DMS79 (cell line): Measurements from ENCODE around the gene GPR152.

ENCODE experiments used
- DNase-seq: peaks from one replicate; lab custom pipeline; 2025; lab: John Stamatoyannopoulos, UW

Gene GPR152

GRCh38 chr11:67452141-67452952 lies at the start of gene GPR152:
TSS of gene GPR152 (minus strand) at chr11:67452729. CDS start at chr11:67452724, 5 bp downstream.
- no peak for DNase-seq

DNA sequence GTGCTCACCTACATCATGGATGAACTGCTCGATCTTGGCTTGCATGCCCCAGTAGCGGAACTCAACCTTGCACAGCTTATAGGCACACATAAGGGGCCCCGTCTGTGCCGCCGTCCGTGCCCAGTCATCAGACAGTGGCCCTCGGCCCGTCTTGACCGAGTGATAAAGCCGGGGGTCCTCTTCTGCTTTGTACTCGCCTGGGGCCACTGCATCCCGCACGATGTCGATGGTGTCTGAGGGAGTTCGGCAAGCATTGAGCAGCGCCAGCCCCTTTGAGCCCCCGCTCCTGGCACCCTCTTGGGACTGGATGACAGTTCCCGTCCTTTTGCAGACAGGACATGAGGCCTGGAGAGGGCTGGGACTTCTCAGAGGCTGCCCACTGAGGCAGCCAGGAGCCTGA lies 49.3 kb upstream of the GPR152 start:
- no peak for DNase-seq

DNA sequence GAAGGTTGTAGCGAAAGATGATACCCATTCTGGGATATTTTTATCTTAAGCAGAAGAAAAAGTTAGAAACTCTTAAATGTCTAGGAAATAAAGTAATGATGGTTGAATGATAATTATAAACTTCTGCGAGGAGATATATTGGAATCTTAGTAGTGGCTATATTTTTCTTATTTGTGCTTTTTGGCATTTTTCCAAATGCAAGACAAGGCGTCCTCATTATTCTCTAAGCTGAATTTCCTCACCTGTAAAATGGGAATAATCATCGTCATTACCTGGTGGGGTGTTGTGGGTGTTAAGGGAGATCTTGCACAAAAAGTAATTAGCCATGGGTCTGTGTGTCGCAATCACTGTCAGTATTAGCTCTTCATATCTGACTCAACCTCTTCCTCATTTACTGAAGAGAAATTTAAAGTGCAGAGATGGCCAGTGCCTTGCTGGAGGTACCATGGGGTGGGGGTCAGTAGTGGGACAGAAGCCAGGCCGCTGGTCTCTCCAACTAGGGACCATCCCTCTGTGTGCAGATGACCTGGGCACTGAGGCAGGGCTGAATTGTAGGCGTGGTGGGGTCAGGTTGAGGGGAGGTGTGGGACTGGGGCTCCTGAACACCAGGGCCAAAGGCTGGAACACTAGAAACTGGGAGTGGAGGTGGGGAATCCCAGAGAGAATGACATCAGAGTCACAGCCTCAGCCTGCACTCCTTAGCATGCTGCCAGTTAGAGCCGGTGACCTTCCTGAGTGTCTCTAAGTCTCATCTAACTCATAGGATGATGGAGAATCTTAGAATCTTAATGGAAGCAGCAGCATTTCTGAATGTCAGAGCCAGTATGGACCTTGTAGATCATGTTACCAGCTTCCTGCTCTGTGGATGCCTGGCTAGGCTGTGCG lies 48.5 kb upstream of the GPR152 start:
- no peak for DNase-seq

- DNase-seq = no peak
These were observed 47.9 kb upstream of the GPR152 start for GRCh38 chr11:67500484-67500821.

GRCh38 chr11:67499808-67500483 lies 47.4 kb upstream of the GPR152 start:
- no peak for DNase-seq

- DNase-seq = no peak
These were observed 46.0 kb upstream of the GPR152 start for GRCh38 chr11:67498544-67498972.

DNA sequence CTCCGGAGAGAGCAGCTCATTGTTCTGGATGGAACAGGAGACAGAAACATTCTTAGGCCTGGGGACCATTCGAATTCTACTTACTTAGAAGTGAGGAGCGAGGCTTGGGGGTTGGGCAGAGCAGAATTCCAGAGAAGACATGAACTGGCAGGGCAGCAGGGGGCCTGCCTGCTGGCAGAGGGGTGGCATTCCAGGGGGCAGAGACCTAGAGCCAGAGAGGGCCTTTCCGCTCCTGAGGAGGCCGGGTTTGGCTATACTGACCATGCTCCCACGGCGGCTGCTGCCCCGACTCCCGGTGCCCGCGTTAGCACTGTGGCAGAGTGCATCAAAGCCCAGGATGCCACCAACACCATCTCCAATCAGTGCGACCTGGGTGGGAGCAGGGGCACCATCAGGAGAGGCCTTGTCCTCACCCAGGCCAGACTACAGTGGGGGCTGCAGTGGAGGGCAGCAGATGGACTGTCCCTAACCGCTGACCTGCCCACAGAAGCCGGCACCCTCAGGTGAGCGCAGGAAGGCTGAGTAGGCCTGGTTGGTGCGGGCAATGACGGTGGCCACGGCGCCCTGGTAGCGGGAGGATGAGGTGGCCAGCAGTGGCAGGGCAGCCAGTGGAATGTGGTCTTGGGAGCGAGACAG lies 45.2 kb upstream of the GPR152 start:
- no peak for DNase-seq

- no peak for DNase-seq
These were observed 43.6 kb upstream of the GPR152 start for GRCh38 chr11:67496113-67496512.

GRCh38 chr11:67495234-67496005 lies 42.9 kb upstream of the GPR152 start:
- DNase-seq = no peak

GRCh38 chr11:67494371-67495233 lies 42.1 kb upstream of the GPR152 start:
- DNase-seq = no peak

DNA sequence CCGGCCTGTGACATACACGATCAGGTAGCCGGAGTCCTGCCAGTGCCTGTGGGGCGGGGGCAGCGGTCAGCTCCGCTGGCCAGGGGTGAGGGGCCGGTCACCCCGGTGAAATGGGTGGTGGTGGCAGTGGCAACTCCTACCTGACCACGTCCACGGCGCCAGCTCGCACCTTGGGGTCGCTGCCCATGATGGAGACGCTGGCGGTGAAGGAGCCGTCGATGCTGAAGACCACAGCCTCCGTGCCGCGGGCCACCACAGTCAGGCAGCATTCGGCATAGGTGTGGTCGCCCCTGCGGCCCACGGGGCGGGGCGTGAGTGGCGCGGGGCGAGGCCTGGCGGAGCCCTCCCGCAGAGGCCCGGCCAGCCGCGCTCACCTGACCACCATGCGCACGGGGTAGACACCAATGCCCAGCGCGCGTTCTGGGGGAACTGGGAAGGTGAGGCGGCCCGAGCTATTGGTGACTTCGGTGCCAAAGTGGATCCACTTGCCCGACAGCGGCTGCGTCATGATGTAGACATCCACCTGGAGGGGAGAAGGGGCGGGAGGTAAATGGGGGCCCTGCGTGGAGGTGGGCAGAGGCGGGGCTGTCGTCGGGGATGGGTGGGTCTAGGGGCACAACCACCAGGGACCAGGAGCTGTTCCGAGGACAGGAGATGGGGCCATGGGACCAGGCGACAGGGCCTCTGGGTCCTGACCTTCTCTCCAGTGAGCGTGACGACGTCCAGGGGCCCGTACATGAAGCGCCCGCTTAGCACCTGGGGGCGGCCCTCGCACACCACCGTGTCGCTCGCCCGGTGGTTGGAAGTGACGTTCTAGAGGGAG lies 41.2 kb upstream of the GPR152 start:
- DNase-seq = no peak

DNA sequence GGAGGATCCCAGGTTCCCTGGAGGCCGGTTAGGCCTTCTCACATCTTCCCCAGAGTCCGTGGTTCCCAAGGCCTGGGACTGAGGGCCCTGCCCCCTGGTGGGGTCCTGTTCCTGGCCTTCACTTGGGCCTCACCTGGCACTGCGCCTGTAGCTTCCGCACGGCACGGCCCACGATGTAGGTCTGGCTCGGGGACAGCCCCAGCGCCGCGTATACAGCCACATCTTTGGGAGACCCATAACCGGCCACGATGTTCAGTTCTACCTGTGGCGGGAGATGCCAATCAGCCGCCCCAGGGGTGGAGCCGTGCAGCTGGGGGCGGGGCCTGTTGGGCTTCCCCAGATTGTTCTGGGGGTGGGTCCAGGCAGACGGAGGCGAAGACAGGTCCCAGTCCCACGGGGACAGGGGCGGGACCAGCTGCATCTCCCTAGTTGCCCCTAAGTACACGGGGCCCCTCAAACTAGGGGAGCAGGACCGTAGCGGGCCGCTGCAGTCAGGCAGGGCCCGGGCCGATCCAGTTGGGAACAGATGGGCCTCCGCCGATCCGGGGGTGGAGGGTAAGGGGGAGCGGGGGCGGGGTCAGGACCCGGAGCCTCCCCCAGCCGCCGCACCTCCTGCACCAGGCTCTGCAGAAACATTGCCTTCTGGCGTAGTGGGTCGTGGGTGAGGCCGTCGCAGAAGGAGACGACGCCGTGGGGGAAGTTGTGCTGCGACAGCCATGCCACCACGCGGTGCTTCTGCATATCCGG lies 40.4 kb upstream of the GPR152 start:
- DNase-seq = no peak

DNA sequence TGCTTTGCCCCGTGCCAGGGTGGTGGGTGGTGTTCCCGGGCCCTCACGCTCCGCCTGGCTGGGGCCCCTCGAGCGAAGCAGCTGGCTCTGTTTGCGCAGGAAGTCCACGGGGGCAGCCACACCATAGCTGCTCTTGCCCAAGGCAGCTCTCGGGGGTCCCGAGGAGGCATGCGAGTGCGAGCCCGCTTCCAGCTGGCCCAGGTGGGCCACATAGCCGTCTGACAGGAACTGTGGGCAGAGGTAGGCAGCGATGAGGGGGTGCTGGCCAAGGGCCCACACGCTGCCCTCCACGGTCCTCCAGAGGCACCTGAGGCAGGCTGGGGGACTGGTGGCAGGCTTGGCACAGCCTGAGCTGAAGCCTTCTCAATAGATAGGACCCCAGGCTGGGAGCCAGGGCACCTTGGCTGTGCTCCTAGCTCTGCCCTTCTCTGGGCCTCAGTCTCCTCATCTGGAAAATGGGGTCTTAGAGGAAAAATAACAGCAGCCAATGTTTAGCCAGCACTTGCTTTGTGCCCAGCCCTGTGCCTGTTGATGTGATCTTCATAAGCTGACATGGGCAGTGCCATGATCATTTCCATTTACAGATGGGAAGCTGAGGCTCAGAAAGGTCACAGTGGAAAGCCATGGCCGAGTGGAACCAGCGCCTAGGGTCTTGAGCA lies 39.7 kb upstream of the GPR152 start:
- no peak for DNase-seq

DNA sequence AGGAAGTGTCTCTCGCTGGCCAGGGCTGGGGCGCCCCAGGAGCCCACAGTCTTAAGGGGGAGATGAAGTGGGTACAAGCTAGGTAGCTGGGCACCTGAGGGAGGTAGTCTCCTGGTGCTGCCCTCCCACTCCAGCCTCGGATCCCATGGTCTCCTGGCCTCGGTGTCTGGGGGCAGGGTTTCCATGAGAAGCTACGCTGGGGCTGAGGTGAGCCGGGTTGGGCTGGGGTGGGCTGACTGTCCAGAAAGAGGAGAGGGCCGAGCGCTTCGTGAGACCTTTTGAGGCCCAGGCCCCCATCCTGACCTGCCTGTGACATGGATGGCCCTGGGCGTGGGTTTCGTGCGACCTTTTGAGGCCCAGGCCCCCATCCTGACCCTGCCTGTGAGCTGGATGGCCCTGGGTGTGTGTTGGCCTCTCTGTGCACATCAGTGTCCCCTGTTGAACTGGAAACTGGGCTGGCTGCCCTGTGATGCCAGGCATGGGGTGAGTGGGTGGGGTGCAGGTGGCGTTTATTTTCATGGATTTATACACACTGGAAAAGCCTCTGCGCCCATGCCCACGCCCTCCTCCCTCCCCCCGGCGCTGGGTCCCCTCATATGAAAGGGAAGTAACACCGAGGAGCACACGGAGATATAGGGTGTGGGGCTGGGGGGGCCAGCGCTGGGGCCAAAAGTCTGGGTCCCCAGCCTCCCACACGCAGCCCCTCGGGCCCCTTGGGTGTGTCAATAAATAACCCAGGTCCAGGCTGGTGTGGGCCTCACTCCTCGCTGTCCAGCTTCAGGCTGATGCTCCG lies 38.9 kb upstream of the GPR152 start:
- no peak for DNase-seq

DNA sequence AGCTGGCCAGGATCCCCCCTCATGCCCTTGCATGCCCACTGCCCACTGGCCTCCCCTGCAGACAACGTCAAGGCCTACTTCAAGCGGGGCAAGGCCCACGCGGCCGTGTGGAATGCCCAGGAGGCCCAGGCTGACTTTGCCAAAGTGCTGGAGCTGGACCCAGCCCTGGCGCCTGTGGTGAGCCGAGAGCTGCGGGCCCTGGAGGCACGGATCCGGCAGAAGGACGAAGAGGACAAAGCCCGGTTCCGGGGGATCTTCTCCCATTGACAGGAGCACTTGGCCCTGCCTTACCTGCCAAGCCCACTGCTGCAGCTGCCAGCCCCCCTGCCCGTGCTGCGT lies 38.2 kb upstream of the GPR152 start:
- no peak for DNase-seq

DNA sequence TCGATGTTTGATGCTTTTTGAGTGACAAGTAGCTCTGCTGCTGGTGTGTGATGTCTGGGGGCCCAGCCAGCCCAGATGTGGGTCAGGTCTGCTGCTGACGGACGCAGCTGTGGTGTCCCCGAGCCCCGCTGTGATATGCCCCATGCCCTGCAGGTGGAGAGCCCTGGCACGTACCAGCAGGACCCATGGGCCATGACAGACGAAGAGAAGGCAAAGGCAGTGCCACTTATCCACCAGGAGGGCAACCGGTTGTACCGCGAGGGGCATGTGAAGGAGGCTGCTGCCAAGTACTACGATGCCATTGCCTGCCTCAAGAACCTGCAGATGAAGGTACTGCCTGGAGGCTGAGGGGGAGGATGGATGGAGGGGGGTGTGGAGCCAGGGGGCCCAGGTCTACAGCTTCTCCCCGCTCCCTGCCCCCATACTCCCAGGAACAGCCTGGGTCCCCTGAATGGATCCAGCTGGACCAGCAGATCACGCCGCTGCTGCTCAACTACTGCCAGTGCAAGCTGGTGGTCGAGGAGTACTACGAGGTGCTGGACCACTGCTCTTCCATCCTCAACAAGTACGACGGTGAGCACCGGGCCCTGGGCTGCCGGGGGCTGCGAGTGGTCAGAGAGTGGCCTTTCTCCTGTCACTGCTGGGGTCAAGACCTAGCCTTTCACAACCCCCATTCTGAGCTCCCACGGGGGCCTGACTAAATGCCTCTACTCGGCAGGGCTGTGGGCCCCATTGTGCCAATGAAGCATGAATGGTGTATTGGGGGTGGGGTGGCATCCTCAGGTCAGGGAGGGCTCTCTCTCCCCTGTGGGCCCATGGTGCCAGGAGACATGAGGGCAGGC lies 37.6 kb upstream of the GPR152 start:
- DNase-seq = no peak
